ENCODE results near the gene C9orf50. TPM values are rescaled to one million over a fixed set of nuclear protein-coding genes. Genes with fewer than 3 reads are reported as not detected.

The C9orf50 gene
- total and polyA plus RNA-seq, 2 donors (not counting 1 experiment from before 2014, with no cell fraction given) = not detected

DNA sequence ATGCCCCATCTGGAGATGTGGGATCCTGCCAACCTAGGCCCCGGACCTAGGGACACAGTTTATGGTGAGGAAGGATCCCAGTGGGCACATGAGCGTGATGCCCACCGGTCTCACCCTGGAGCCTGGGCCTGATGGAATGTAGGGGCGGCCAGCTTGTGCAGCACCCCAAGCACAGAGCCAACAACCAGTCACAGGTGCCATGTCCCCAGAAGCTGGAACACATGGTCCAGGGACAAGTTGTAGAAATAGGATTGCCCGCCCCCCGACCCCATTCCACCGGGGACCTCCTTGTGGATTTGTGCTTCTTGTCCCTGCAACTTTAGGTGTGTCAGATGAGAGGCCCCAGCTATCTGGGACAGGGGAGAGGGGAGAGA is 48.9 kb downstream of the C9orf50 start:
- Mint-ChIP-seq H3K4me1 (peaks cover 12% of the 10 kb centered on the region), H3K27me3 (peaks cover 37% of the 10 kb centered on the region), H3K27ac (peak overlapping the region; percentile 26), H3K4me3 (no peak overlapping the region), H3K9me3 (ENCODE audit: insufficient read depth) (no peaks in the 10 kb centered on the region)
- no peak overlapping the region for H3K4me2 ChIP-seq (replicated peaks; ENCODE audit: low read depth, low read length, poor library complexity, severe bottlenecking)
- WGBS (ENCODE audit: insufficient coverage) = 100% methylated on average over 7 of the region's 7 CpGs
- DNase-seq = no peak
- ChIA-PET POLR2A (interaction anchor here (0.6 kb wide), 1 partner anchor 182 kb away, joined by 5 read pairs; no protein-coding TSS in a partner anchor), CTCF (no interaction called here)
- no peaks in the 10 kb centered on the region for H4K20me1 ChIP-seq (ENCODE audit: control insufficient read depth, insufficient read depth, low read length, poor library complexity, severe bottlenecking)
- H3K4me1 ChIP-seq (ENCODE audit: control insufficient read depth in 2 of 2, insufficient read depth in 2 of 2, low read length in 2 of 2) = peaks cover 15 to 18% of the 10 kb centered on the region in 2 donors
- no peak overlapping the region for H2AFZ ChIP-seq (ENCODE audit: insufficient read depth, low read depth, low read length, poor library complexity, severe bottlenecking)
- no peak overlapping the region for H3K27ac ChIP-seq (ENCODE audit: low read length in 2 of 2)
- intact Hi-C loops (cut with micrococcal nuclease) = no loop called here
- H3K27me3 ChIP-seq (replicated peaks in 1 of 4; ENCODE audit: control extremely low read depth in 1 of 4, control insufficient read depth in 3 of 4, insufficient read depth in 4 of 4, low read length in 3 of 4) = peaks cover 0 to 32% (median 11%) of the 10 kb centered on the region in 4 experiments
- H3K9ac ChIP-seq (ENCODE audit: low read length) = no peak overlapping the region
- H3K79me2 ChIP-seq (ENCODE audit: control insufficient read depth, insufficient read depth, low read length) = no peaks in the 10 kb centered on the region
- no peak overlapping the region for H3K4me3 ChIP-seq (ENCODE audit: control extremely low read depth in 1 of 5, extremely low read depth in 1 of 5, insufficient read depth in 1 of 5, low read depth in 2 of 5, low read length in 4 of 5)
- no peaks in the 10 kb centered on the region for H3K36me3 ChIP-seq (replicated peaks in 1 of 2; ENCODE audit: control extremely low read depth in 1 of 2, control insufficient read depth in 1 of 2, extremely low read depth in 1 of 2, insufficient read depth in 2 of 2, low read length in 1 of 2)
- no peak for ATAC-seq (ENCODE audit: low read depth)
- H3K9me3 ChIP-seq (ENCODE audit: control extremely low read depth in 1 of 3, control insufficient read depth in 2 of 3, insufficient read depth in 1 of 3, low read length in 2 of 3) = peaks cover 0 to 7% (median 0%) of the 10 kb centered on the region in 3 donors
- TF ChIP-seq, protein P1, sequence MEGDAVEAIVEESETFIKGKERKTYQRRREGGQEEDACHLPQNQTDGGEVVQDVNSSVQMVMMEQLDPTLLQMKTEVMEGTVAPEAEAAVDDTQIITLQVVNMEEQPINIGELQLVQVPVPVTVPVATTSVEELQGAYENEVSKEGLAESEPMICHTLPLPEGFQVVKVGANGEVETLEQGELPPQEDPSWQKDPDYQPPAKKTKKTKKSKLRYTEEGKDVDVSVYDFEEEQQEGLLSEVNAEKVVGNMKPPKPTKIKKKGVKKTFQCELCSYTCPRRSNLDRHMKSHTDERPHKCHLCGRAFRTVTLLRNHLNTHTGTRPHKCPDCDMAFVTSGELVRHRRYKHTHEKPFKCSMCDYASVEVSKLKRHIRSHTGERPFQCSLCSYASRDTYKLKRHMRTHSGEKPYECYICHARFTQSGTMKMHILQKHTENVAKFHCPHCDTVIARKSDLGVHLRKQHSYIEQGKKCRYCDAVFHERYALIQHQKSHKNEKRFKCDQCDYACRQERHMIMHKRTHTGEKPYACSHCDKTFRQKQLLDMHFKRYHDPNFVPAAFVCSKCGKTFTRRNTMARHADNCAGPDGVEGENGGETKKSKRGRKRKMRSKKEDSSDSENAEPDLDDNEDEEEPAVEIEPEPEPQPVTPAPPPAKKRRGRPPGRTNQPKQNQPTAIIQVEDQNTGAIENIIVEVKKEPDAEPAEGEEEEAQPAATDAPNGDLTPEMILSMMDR (IDR thresholded peaks at IDR 0.05) = no peak
- no peak for TF ChIP-seq EZH2 (IDR thresholded peaks at IDR 0.05; ENCODE audit: borderline replicate concordance, insufficient read depth, low read depth, low read length, poor library complexity, severe bottlenecking)

DNA sequence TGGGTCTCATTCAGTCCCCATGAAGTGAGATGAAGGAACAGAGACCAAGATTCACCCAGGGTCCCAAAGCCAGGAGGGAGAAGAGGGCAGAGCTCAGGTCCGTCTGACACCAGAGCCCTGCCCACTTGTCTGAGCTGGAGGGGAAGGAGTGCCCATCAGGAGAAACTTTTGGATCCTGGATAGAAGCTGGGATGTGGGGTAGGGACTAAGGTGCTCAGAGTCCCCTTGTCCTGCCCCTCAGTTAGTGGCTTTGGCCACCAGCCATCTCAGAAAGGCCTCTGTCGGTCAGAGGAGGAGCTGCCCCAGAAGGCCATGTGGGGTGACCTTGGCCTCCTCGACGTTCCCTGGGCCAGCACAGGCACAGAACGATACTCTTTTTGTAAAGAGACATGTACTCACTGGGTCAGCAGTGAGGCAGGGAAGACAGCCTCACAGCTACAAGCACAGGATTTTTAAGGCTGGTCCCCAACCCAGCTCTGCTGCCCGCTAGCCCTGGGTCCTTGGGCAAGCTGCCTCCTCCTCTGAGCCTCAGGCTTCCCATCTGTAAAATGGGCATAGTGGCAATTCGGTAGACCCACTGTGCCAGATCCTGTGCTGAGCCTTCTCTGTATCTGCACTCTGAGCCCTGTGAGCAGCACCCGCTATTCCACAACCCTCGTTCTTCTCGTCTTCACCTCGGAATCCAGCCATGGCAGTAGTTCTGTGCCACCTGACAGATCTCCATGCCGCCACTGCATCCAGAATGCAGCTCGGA is 49.4 kb downstream of the C9orf50 start:
- Mint-ChIP-seq H3K4me1 (peaks cover 12% of the 10 kb centered on the region), H3K27ac (peak overlapping the region; percentile 26), H3K27me3 (peaks cover 38% of the 10 kb centered on the region), H3K9me3 (ENCODE audit: insufficient read depth) (no peaks in the 10 kb centered on the region), H3K4me3 (no peak overlapping the region)
- Histone ChIP-seq H3K27ac (ENCODE audit: low read length in 2 of 2) (no peak overlapping the region), H3K4me2 (replicated peaks; ENCODE audit: low read depth, low read length, poor library complexity, severe bottlenecking) (no peak overlapping the region), H3K79me2 (ENCODE audit: control insufficient read depth, insufficient read depth, low read length) (no peaks in the 10 kb centered on the region), H4K20me1 (ENCODE audit: control insufficient read depth, insufficient read depth, low read length, poor library complexity, severe bottlenecking) (no peaks in the 10 kb centered on the region), H3K4me3 (ENCODE audit: control extremely low read depth in 1 of 5, extremely low read depth in 1 of 5, insufficient read depth in 1 of 5, low read depth in 2 of 5, low read length in 4 of 5) (no peak overlapping the region), H3K9ac (ENCODE audit: low read length) (no peak overlapping the region), H3K27me3 (replicated peaks in 1 of 4; ENCODE audit: control extremely low read depth in 1 of 4, control insufficient read depth in 3 of 4, insufficient read depth in 4 of 4, low read length in 3 of 4) (peaks cover 0 to 36% (median 11%) of the 10 kb centered on the region in 4 experiments), H2AFZ (ENCODE audit: insufficient read depth, low read depth, low read length, poor library complexity, severe bottlenecking) (no peak overlapping the region), H3K36me3 (replicated peaks in 1 of 2; ENCODE audit: control extremely low read depth in 1 of 2, control insufficient read depth in 1 of 2, extremely low read depth in 1 of 2, insufficient read depth in 2 of 2, low read length in 1 of 2) (no peaks in the 10 kb centered on the region), H3K9me3 (ENCODE audit: control extremely low read depth in 1 of 3, control insufficient read depth in 2 of 3, insufficient read depth in 1 of 3, low read length in 2 of 3) (peaks cover 0 to 7% (median 0%) of the 10 kb centered on the region in 3 donors), H3K4me1 (ENCODE audit: control insufficient read depth in 2 of 2, insufficient read depth in 2 of 2, low read length in 2 of 2) (peaks cover 15 to 18% of the 10 kb centered on the region in 2 donors)
- TF ChIP-seq, protein P1 (IDR thresholded peaks at IDR 0.05) = no peak
- no peak for TF ChIP-seq EZH2 (IDR thresholded peaks at IDR 0.05; ENCODE audit: borderline replicate concordance, insufficient read depth, low read depth, low read length, poor library complexity, severe bottlenecking)
- CTCF ChIA-PET = interaction anchor here (1.5 to 2.9 kb wide), 2 partner anchors 188 to 432 kb away, joined by 4 to 7 read pairs; no protein-coding TSS in a partner anchor
- DNase-seq (no peak), ATAC-seq (ENCODE audit: low read depth) (no peak)
- POLR2A ChIA-PET = no interaction called here
- intact Hi-C loops (cut with micrococcal nuclease) = no loop called here
- 87% methylated on average over 13 of the region's 13 CpGs for WGBS (ENCODE audit: insufficient coverage)

All from B cell (primary cell).